COLO829 (cell line): ENCODE measurements around the gene RADIL.

Experiments used
- DNase-seq: peaks from one replicate; pipeline ENCODE4 v3.0.0; 2012; ENCODE audit warnings: low spot score

RADIL gene

DNA sequence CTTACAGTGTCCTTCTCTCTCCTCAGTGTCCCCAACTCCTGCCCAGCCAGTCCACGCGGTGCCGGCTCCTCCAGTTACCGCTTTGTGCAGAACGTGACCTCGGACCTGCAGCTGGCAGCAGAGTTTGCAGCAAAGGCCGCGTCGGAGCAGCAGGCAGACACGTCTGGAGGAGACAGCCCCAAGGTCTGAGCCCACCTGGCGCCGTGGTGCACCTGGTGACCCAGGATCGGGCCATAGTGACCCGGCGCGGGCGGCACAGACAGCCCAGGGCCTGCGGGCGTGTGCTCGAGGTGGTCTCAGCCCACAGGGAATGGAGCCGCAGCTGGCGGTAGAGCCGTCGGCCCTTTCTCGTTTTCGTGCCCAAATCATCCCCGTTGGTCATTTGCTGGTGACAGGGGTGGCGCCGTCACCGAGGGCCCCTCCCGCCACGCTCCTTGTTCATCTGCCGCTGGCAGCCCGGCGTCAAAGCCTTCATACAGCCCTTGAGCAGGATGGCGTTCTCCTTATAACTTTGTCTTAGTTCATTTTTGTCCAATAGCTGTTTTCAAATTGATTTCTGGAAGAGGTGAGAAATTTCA is 129.0 kb downstream of the RADIL start:
- DNase-seq, result no peak

DNA sequence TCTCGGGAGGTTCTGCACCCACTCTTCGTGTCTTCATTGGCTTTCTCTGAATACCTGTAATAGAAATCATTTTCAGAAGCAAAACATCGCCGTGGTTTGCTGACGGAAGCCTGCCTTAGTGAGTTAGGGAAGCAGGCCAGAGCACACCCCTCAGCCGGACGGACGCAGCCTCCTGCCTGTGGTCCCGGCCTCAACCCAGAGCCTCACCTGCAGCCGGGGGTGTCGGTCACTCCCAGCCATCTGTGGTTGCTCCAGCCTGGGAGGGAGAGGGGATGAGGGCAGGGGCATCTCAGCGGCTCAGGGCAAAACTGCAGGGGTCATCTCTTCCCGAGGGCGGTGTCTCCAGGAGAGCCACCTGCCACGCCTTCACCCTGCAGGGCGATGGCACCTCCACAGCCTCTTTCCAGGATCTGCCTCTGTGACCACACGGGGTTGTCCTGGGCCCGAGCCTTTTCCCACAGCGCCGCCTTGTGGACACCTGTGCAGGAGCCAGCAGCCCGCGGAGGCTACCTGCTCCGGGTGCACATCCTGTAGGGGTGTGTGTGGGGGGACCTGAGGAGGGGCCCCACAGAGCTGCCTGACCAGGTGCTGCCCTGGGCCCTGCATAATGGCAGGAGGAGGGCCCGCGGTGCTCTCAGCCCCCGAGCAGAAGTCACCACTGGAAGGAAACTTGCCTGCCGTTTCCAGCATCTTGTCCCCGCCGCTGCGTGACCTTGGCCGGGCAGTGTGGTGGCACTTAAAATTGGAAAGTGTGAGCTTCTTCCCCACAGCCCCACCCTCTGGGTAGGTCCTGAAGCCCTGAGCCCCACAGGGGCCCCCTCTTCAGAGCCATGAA is 129.7 kb downstream of the RADIL start:
- peak; percentile 58 for DNase-seq

- no peak for DNase-seq
Observed at GRCh38 chr7:4751398-4751947, 132.0 kb downstream of the RADIL start.

DNA sequence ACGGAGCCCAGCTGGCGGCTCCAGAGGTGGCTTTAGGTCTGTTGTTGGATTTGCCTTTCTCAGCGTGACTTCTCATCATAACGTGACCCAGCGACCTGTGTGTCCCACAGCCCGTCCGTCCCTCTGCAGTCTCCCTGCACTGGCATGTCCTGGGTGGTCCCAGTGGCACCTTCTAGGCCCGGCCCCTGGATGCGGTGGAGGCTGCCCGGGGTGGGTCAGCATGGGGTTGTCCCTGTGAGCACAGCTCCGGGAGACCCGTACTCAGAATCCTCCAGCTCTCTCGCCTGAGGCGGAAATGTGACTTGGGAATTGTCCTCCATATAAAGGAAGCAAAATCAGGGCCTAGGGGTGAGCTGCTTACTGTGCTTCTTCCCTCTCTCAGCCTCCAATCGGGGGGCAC is 133.7 kb downstream of the RADIL start:
- no peak for DNase-seq

GRCh38 chr7:4749363-4749762 is 134.2 kb downstream of the RADIL start:
- no peak for DNase-seq
